OCI-LY1 (cell line): ENCODE data around the gene RNASE1.
"Not testable (repeated sequence)": the region's sequence is repeated elsewhere in the genome, so short reads cannot be mapped to it uniquely, and the experiment has no call there.

Experiments used
- EZH2 ChIP-seq: fragments of 200-600 bp; sonication (generic), shearing (Covaris generic); IDR thresholded peaks from 2 replicates; pipeline ENCODE4 v1.8.0; 2017; ENCODE audit warnings: borderline replicate concordance, mixed run types, mild to moderate bottlenecking, antibody characterized with exemption, low read length, moderate library complexity, mixed read lengths
- TF ChIP-seq, protein P1 (sequence below): fragments of 200-600 bp; sonication (generic), shearing (Covaris generic); IDR thresholded peaks from 2 replicates; pipeline ENCODE4 v1.5.1; 2017; ENCODE audit warnings: mild to moderate bottlenecking, antibody characterized with exemption, low read length, moderate library complexity, mixed read lengths

DNA sequence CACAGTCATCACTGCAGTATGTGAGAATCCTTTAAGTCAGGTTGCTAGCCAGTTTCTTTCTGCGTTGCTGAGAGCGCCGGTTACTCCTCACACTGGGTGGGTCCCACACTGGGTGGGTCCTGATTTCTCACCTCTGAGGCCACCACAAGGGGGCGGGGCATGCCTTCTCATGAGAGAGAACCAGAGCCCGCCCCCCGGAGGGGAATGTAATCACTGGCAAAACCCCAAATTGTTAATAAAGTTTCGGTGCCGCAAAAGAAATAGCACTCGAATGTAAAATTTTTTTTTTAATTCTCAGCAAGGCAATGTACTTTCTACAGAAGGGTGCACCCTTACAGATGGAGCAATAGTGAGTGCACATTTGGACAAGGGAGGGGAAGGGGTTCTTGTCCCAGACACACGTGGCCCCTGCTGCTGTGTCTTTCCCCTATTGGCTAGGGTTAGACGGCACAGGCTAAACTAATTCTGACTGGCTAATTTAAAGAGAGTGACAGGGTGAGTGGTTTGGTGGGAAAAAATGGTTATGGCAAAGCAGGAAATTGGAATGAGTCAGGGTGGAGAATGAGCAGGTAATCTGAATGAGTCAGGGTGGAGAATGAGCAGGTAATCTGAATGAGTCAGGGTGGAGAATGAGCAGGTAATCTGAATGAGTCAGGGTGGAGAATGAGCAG, 25.5 kb upstream of the RNASE1 start:
- TF ChIP-seq, protein P1, sequence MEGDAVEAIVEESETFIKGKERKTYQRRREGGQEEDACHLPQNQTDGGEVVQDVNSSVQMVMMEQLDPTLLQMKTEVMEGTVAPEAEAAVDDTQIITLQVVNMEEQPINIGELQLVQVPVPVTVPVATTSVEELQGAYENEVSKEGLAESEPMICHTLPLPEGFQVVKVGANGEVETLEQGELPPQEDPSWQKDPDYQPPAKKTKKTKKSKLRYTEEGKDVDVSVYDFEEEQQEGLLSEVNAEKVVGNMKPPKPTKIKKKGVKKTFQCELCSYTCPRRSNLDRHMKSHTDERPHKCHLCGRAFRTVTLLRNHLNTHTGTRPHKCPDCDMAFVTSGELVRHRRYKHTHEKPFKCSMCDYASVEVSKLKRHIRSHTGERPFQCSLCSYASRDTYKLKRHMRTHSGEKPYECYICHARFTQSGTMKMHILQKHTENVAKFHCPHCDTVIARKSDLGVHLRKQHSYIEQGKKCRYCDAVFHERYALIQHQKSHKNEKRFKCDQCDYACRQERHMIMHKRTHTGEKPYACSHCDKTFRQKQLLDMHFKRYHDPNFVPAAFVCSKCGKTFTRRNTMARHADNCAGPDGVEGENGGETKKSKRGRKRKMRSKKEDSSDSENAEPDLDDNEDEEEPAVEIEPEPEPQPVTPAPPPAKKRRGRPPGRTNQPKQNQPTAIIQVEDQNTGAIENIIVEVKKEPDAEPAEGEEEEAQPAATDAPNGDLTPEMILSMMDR: peak; percentile 21
- TF ChIP-seq EZH2: not testable (repeated sequence)
